PC-9 (cell line): ENCODE data around the gene PANK2.

Experiments used
- EZH2 ChIP-seq: fragments of 200-600 bp; sonication (generic); IDR thresholded peaks from 2 replicates; pipeline ENCODE4 v1.8.0; 2017; ENCODE audit warnings: antibody characterized with exemption, low read depth
- TF ChIP-seq, protein P1 (sequence below): fragments of 200-600 bp; sonication (generic); conservative IDR thresholded peaks from 2 replicates; pipeline ENCODE4 v1.6.1; 2017; ENCODE audit warnings: mixed run types, antibody characterized with exemption, mild to moderate bottlenecking, moderate library complexity

DNA sequence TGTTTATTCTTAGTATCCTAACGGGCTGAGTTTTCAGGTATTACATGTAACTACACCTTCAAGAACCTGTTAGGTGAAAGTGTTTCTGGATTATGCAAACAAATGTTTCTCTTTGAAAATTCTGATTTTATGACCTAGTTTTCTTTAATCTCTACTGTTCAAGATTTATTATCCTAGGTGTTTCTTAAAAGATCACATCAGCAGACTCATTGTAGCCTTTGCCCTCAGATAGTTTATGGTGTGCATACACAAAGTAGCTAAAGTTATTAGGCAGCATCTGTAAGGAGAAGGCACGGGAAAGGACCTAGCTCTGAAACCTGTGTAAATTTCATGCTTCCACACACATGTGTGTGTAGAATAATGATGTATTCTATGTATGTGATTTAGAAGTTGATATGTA is 21.7 kb downstream of the PANK2 start:
- TF ChIP-seq, protein P1, sequence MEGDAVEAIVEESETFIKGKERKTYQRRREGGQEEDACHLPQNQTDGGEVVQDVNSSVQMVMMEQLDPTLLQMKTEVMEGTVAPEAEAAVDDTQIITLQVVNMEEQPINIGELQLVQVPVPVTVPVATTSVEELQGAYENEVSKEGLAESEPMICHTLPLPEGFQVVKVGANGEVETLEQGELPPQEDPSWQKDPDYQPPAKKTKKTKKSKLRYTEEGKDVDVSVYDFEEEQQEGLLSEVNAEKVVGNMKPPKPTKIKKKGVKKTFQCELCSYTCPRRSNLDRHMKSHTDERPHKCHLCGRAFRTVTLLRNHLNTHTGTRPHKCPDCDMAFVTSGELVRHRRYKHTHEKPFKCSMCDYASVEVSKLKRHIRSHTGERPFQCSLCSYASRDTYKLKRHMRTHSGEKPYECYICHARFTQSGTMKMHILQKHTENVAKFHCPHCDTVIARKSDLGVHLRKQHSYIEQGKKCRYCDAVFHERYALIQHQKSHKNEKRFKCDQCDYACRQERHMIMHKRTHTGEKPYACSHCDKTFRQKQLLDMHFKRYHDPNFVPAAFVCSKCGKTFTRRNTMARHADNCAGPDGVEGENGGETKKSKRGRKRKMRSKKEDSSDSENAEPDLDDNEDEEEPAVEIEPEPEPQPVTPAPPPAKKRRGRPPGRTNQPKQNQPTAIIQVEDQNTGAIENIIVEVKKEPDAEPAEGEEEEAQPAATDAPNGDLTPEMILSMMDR = no peak
- TF ChIP-seq EZH2 = no peak
